VCaP (cell line): Measurements from ENCODE around the gene PFKFB1.

Source experiments
- H3K27ac ChIP-seq: fragments of 450-650 bp; 2 replicates; pipeline ENCODE4 v1.5.1; 2017
- TF ChIP-seq, protein P1 (sequence below): fragments of 450-650 bp; conservative IDR thresholded peaks from 2 replicates; pipeline ENCODE4 v1.5.1; 2017; ENCODE audit warnings: mild to moderate bottlenecking, moderate library complexity

PFKFB1 gene

GRCh38 chrX:54994099-54994498, at the start of gene PFKFB1:
TSS of gene PFKFB1 (minus strand) at chrX:54994188. CDS start at chrX:54994007, 181 bp downstream.
- H3K27ac ChIP-seq, result no peak within 1 kb of the TSS
- TF ChIP-seq, protein P1, sequence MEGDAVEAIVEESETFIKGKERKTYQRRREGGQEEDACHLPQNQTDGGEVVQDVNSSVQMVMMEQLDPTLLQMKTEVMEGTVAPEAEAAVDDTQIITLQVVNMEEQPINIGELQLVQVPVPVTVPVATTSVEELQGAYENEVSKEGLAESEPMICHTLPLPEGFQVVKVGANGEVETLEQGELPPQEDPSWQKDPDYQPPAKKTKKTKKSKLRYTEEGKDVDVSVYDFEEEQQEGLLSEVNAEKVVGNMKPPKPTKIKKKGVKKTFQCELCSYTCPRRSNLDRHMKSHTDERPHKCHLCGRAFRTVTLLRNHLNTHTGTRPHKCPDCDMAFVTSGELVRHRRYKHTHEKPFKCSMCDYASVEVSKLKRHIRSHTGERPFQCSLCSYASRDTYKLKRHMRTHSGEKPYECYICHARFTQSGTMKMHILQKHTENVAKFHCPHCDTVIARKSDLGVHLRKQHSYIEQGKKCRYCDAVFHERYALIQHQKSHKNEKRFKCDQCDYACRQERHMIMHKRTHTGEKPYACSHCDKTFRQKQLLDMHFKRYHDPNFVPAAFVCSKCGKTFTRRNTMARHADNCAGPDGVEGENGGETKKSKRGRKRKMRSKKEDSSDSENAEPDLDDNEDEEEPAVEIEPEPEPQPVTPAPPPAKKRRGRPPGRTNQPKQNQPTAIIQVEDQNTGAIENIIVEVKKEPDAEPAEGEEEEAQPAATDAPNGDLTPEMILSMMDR, result no peak

DNA sequence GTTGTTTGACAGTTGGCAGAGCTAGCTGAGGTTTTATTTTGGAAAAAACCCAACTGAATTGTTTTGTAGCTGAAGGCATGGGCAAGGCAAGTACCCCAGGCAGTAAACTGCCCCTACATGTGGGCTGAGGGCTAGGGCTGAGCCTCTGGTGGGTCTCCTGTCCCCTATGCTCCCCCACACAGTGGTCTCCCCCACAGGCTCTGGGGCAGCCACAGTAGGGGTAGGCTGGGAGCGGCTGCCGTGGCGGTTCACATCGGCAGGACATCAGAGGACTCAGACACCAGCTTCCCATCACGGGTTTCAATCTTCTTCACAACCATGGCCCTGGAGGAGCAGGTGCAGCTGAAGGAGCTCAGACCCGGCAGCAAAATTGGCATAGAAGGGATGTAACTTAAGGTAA, 47.5 kb upstream of the PFKFB1 start:
- no peak overlapping the region for H3K27ac ChIP-seq
- TF ChIP-seq, protein P1, result no peak

DNA sequence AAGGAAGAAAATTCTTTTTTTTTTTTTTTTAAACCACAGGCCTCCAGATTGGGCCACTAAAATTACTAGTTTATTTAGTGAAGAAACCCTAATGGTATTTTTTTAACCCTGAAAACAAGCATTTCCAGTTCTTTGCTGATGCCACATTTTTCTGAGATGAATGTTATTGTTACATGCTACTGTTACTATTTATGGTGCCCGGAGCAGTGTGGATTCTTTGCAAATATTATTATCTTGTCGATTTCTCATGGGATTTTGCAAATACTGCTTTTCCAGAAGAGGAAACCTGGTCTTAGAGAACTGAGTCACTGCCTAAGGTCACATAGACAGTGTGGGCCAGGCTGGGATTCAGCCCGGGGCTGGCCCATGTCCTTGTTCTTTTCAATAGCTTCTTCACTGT, 45.5 kb upstream of the PFKFB1 start:
- TF ChIP-seq, protein P1, result no peak
- no peak overlapping the region for H3K27ac ChIP-seq

GRCh38 chrX:55033429-55033828, 39.4 kb upstream of the PFKFB1 start:
- TF ChIP-seq, protein P1, result no peak
- no peak overlapping the region for H3K27ac ChIP-seq

GRCh38 chrX:55030271-55031205, 36.5 kb upstream of the PFKFB1 start, which contains the start of gene ALAS2:
TSS of gene ALAS2 (minus strand) at chrX:55030977. CDS start at chrX:55026000, 4,977 bp downstream.
- TF ChIP-seq, protein P1, result no peak
- H3K27ac ChIP-seq, result no peak within 1 kb of the TSS

DNA sequence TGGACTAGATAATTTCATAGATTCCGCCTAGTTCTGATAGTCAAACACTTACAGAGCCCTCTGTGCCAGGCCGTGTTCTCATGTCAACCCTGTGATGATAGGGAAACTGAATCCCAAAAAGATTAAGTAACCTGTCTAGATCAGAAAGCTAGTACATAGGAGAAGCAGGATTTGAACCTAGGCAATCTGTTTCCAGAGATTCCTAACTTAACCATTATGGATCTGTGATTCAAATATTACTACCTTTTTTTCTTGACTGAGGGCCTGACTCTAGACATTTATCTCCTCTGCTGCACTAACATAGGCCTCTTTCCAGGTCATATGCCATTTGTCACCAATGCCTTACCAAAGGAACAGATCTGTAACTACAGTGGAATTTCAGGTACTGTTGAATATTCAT, 35.3 kb upstream of the PFKFB1 start:
- no peak overlapping the region for H3K27ac ChIP-seq
- TF ChIP-seq, protein P1, result no peak

DNA sequence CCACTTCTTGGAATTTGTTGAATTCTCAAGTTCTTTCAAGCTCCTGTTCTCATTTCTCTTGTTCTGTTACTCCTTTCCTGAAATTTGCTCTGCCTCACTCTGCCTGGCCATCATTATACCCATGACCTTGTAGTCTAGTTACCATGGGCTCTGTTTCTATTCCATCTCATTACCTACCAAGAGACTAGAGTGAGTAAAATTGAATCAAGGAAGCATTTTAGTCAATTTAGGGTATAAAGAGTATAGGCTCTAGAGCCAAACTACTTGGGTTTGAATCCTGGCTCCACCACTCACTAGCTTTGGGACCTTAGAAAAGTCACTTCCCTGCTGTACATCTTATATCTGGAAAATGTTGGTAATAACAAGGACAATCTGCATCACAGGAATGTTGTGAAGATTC, 34.6 kb upstream of the PFKFB1 start:
- TF ChIP-seq, protein P1, result no peak
- H3K27ac ChIP-seq, result no peak overlapping the region
